A673 (cell line): ENCODE data around the gene TMPO.
"Not testable (repeated sequence)": the region's sequence is repeated elsewhere in the genome, so short reads cannot be mapped to it uniquely, and the experiment has no call there.

Experiments used
- CTCF ChIP-seq: fragments of 300-800, 200-600 bp; sonication (generic); conservative IDR thresholded peaks from 2 replicates; pipeline ENCODE4 v1.5.1; 2017; ENCODE audit warnings: low read depth, mild to moderate bottlenecking, antibody characterized with exemption, low read length, moderate library complexity, mixed read lengths
- EZH2 ChIP-seq: fragments of 200-600 bp; sonication (generic); IDR thresholded peaks from 2 replicates; pipeline ENCODE4 v1.6.1; 2017; ENCODE audit warnings: borderline replicate concordance, low read depth, mild to moderate bottlenecking, mixed read lengths, antibody characterized with exemption, low read length; ENCODE audit not compliant: poor library complexity, severe bottlenecking

- not testable (repeated sequence) for TF ChIP-seq CTCF, EZH2
Measured at GRCh38 chr12:98597313-98597712, 81.9 kb downstream of the TMPO start.
